Measurements from ENCODE around the gene PRDX2.

Gene PRDX2

DNA sequence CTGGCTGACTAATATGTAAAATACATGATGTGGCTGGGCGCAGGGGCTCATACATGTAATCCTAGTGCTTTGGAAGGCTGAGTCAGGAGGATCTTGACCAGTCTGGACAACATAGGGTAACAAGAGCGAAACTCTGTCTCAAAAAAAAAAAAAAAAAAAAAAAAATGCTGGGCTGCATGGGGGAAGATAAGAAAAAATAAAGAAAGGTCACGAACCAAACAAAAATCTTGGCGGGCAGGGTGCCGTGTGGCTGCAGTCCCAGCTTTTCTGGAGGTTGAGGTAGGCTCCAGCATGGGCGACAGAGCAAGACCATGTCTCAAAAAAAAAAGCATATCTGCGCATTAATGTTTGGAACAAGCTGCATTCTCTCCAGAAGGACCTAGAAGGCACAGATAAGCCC is 13.5 kb upstream of the PRDX2 start:
- TF ChIP-seq, protein P1, sequence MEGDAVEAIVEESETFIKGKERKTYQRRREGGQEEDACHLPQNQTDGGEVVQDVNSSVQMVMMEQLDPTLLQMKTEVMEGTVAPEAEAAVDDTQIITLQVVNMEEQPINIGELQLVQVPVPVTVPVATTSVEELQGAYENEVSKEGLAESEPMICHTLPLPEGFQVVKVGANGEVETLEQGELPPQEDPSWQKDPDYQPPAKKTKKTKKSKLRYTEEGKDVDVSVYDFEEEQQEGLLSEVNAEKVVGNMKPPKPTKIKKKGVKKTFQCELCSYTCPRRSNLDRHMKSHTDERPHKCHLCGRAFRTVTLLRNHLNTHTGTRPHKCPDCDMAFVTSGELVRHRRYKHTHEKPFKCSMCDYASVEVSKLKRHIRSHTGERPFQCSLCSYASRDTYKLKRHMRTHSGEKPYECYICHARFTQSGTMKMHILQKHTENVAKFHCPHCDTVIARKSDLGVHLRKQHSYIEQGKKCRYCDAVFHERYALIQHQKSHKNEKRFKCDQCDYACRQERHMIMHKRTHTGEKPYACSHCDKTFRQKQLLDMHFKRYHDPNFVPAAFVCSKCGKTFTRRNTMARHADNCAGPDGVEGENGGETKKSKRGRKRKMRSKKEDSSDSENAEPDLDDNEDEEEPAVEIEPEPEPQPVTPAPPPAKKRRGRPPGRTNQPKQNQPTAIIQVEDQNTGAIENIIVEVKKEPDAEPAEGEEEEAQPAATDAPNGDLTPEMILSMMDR (IDR thresholded peaks at IDR 0.05): no peak
- no peak overlapping the region for H3K27ac ChIP-seq
- H3K4me3 ChIP-seq: no peak overlapping the region
- DNase-seq (ENCODE audit: low spot score): no peak

DNA sequence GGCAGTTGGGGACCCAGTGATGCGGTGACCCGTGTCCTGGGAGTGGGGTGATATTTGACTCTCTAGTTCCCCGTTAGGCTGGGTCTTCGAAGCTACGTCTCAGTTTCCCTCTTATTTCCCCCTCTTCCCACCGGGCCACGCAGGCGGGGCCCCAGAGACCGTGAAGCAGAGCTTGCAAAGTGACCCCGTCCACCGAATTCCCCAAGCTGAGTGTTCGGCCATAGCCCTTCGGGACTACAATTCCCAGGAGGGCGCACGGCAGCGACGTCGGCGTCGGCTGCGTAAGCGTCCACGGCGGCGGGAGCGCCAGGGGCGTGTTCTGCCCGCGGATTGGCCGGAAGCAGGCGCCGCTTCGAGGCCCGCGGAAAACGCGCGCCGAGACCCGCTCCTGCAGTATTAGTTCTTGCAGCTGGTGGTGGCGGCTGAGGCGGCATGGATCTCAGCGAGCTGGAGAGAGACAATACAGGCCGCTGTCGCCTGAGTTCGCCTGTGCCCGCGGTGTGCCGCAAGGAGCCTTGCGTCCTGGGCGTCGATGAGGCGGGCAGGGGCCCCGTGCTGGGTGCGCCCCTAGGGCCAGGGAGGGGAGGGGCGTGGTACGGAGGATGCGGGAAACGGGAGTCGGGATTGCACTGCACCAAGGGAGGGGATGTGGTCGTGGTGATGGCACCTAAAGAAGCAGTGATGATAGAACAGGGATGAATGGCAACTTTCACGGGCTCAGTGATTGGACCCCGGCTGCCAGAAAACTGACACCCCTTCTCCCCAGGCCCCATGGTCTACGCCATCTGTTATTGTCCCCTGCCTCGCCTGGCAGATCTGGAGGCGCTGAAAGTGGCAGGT is 4.9 kb upstream of the PRDX2 start, which contains the start of gene RNASEH2A:
Gene RNASEH2A (plus strand): TSS at position 343 of the 840 bp plus-strand sequence. CDS start 90 bp downstream, at position 433.
- peak within 1 kb of the TSS; percentile 41 to 53 for H3K27ac ChIP-seq
- H3K4me3 ChIP-seq: peak within 1 kb of the TSS; percentile 71
- TF ChIP-seq, protein P1 (IDR thresholded peaks at IDR 0.05): no peak
- peak; percentile 88 for DNase-seq (ENCODE audit: low spot score)

DNA sequence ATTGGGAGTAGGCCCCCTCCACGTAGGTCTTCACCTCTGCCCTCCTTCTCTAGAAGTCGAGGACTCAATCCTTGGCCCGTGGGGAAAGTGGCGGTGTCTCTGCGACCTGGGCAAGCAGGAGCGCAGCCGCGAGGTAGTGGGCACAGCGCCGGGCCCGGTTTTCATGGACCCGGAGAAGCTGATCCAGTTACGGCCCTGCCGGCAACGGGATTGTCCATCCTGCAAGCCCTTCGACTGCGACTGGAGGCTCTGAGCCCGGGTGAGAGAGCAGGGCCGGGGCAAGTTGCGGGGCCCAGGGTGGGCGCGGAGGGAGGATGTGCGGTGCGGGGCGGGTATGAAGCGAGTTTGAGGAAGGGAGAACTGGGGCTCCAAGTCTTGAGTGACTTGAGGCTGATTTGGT is 2.5 kb upstream of the PRDX2 start:
- TF ChIP-seq, protein P1 (IDR thresholded peaks at IDR 0.05): no peak
- Histone ChIP-seq H3K27ac (no peak overlapping the region), H3K4me3 (no peak overlapping the region)
- no peak for DNase-seq (ENCODE audit: low spot score)

- H3K27ac ChIP-seq: peak overlapping the region; percentile 64 to 73
- DNase-seq (ENCODE audit: low spot score): no peak
Measured at GRCh38 chr19:12802267-12803106, 887 bp upstream of the PRDX2 start.

GRCh38 chr19:12800923-12801465 is 606 bp downstream of the PRDX2 start:
- peak overlapping the region; percentile 64 to 73 for H3K27ac ChIP-seq
- DNase-seq (ENCODE audit: low spot score): no peak
- H3K4me3 ChIP-seq: peak overlapping the region; percentile 81
- TF ChIP-seq, protein P1 (IDR thresholded peaks at IDR 0.05): no peak

More at GRCh38 chr19:12802267-12803106, 887 bp upstream of the PRDX2 start:
- TF ChIP-seq, protein P1 (IDR thresholded peaks at IDR 0.05): no peak
- H3K4me3 ChIP-seq: peak overlapping the region; percentile 81

- no peak for DNase-seq (ENCODE audit: low spot score)
- TF ChIP-seq, protein P1 (IDR thresholded peaks at IDR 0.05): no peak
- Histone ChIP-seq H3K4me3 (peak overlapping the region; percentile 81), H3K27ac (no peak overlapping the region)
Measured at GRCh38 chr19:12800466-12800770, 1.2 kb downstream of the PRDX2 start.
